GM12872 (cell line): ENCODE results near the gene TST.

Experiments used
- CTCF ChIP-seq: IDR thresholded peaks from 3 replicates; pipeline ENCODE4 v1.5.1; 2011; ENCODE audit warnings: low read depth, mild to moderate bottlenecking, low read length, moderate library complexity; ENCODE audit not compliant: insufficient read depth

TST gene

DNA sequence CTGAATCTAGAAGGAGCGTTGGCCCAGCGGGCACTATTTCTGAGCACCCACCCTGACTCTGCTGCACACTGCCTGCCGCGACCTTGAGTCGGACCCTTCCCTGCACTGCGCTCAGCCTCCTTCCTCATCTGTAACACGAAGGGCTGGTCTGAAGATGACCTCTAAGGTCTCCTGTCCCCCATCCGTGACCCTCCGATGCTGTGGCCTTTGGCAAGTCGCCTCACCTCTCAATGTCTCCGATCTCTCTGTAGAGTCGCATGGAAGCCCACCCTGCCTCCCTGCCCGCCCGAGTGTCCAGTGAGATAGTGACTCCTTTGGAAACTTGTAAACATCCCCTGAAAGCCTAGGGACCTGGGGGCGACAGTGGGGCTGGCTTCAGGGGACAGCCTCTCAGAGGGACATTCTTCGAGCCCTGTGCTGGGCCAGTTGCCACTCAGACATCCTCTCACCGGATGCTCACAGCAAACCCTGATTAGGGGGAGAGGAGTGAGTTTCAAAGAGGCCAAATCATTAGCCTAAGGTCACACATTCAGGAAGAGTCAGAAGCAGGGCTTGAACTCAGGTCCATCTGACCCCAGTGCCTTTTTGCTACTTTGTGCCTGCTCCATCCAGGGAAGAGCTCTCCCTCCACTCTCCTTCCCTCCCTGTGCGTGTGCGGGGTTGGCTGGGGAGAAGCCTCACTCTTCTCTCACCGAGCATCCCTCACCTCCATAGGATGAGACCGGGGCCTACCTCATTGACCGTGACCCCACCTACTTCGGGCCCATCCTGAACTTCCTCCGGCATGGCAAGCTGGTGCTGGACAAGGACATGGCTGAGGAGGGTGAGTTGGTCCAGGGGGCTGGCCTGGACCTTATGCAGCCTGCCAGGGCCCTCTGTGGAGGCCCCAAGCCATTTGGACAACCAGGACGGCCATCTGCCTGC lies 33.4 kb upstream of the TST start:
- TF ChIP-seq CTCF: no peak

DNA sequence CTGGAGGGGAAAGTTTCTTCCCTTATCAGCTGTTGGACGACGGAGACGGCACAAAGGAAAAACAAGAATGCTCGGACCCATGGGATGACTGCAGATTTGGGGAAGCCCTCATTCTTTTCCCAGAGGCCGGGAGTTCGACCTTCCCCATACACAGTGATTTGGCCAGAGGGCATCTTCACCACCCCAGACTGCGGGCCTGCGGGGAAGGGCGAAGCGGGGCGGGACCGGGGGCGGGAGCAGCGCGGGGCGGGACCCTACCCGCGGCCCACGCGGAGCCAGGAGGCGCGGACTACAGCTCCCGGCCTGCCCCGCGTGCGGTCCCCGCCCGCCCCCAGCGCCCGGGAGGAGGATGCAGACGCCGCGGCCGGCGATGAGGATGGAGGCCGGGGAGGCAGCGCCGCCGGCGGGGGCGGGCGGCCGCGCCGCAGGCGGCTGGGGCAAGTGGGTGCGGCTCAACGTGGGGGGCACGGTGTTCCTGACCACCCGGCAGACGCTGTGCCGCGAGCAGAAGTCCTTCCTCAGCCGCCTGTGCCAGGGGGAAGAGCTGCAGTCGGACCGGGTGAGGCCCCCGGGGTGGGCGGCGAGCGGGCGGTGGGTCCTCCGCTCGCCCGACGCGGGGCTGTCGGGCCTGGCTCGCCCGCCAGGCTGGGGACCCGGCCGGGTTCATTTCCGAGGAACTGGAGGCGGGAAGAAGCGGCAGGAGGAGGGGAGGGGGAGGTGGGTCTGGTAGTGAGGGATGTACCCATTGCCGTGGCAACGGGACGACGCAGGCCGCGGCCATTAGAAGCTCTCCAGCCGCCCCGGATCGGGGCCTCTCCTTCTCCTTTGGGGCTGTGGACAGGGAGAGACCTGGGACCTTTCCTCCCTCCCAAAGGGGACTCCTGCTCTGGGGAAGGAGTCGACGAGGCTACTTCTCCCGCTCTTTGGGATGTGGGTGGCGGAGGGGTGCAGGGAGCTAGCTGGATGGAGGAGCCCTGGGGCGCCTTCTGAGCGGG lies 32.4 kb upstream of the TST start, which contains the start of gene KCTD17:
TSS of gene KCTD17 (plus strand) at position 352 of the 995 bp plus-strand sequence. CDS start at position 371, 19 bp downstream.
- TF ChIP-seq CTCF: no peak

DNA sequence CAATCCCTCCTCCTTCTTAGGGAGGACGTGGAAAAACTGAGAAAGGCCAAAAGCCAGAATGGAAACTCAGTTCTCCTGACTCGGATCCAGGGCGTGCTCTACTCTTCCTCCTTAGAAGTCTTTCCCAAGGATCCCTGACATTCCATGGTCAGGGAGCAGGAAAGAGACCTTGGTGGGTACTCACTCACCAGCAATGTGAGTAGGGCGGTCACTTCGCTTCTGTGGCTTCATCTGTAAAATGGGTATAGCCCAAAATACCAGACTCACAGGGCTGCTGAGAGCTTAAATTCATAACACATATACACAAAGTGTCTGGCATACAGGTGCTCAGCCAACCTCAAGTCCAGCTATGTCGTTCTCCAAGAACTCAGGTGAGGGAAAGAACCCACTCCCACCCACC lies 31.7 kb upstream of the TST start:
- no peak for TF ChIP-seq CTCF

DNA sequence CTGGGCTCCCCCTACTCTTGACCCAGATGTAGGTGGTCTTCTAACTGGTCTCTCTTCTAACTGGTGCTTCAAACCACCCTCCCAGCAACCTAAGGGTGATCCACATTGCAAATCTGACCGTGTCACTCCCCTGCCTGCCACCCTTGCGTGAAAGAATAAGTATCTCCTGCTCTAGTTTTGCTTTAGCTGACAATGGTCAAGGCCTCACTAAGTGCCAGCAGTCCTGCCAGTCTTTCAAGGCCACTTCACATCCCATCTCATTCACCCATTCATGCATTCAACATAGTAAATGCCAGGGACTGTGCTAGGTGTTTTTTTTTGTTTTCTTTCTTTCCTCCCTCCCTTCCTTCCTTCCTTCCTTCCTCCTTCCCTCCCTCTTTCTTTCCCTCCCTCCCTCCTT lies 30.0 kb upstream of the TST start:
- TF ChIP-seq CTCF: no peak

DNA sequence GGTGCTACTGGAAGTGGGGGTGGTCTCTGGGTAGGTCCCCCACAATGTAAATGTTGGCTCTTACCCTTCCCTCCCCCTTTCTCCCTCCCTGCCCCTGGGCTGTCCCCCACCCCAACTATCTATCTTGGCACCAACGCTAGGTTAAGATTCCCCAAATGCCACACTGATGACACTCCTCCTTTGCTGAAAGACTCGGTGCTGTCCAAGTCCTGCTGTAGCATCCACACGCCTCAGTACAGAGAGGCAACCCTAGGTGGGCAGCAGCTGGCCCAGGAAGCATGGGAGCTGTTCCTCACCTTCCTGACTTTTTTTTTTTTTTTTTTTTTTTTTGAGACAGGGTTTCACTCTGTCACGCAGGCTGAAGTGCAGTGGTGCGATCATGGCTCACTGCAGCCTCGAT lies 28.9 kb upstream of the TST start:
- no peak for TF ChIP-seq CTCF

- no peak for TF ChIP-seq CTCF
Measured at GRCh38 chr22:37047006-37047405, 27.8 kb upstream of the TST start.

DNA sequence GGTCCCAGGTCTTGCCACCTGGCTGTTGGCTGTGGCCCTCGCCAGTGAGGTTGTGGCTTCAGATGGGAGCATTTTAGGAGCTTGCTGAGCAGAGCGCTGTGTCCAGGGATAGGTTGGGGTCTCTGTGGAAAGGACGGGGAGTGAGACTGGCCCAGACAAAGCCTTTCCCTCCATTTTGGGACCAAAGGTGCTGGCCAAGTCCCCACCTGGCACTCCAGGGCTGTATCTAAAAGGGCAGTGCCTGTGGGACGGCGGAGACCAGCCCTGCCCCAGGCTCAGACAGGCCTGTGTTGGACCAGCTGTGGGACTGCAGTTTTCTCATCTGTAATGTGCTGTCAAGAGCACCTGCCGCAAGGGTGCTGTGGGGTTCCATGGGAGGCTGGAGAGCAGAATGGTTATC lies 27.3 kb upstream of the TST start:
- no peak for TF ChIP-seq CTCF
